CD4-positive, alpha-beta T cell (primary cell): ENCODE results near the gene GNPDA1. TPM values are rescaled to one million over a fixed set of nuclear protein-coding genes. Genes with fewer than 3 reads are reported as not detected.

Source experiments
- ATAC-seq: fragments of 200-7000 bp; cut with Tn5 transposase; one replicate; pipeline ENCODE4 v1.10.0; 2022; ENCODE audit warnings: mild to moderate bottlenecking; ENCODE audit not compliant: poor library complexity
- CTCF ChIA-PET: fragments of 350-600 bp; sonication (Branson Sonifier 250); formaldehyde crosslinking; loops from one replicate; lab custom pipeline; 2021; ENCODE audit warnings: antibody characterized with exemption, inconsistent platforms; lab: Charles Lee
- POLR2A ChIA-PET: fragments of 350-600 bp; sonication (Branson Sonifier 250); formaldehyde crosslinking; loops from one replicate; lab custom pipeline; 2021; ENCODE audit warnings: antibody characterized with exemption, inconsistent platforms; lab: Charles Lee
- DNase-seq, 14 experiments: peaks; one replicate each; pipeline ENCODE4 v3.0.0-alpha.2; 2013 to 2020; ENCODE audit warnings: mixed read lengths in 2 of 14
- H3K27ac ChIP-seq, 2 donors: one replicate each; pipeline versions ENCODE4 v1.5.1 to v1.7.0; 2013; ENCODE audit warnings: low read length in 2 of 2, low read depth in 1 of 2, mild to moderate bottlenecking in 1 of 2
- H3K27me3 ChIP-seq, 2 experiments: 1 replicate in 1 of 2; 2 replicates in 1 of 2; pipeline versions ENCODE4 v1.6.1 to v1.7.0; 2013; ENCODE audit warnings: low read length in 2 of 2, control low read depth in 1 of 2, mild to moderate bottlenecking in 1 of 2, moderate library complexity in 1 of 2; ENCODE audit not compliant: insufficient read depth in 2 of 2, control insufficient read depth in 1 of 2
- H3K36me3 ChIP-seq: one replicate; pipeline ENCODE4 v1.6.1; 2013; ENCODE audit warnings: low read length, control low read depth; ENCODE audit not compliant: insufficient read depth
- H3K4me1 ChIP-seq: one replicate; pipeline ENCODE4 v1.6.1; 2013; ENCODE audit warnings: low read length, control low read depth; ENCODE audit not compliant: insufficient read depth
- H3K4me3 ChIP-seq: one replicate; pipeline ENCODE4 v1.5.1; 2013; ENCODE audit warnings: mild to moderate bottlenecking, low read length, moderate library complexity
- H3K9me3 ChIP-seq, 2 experiments: 1 replicate in 1 of 2; 2 replicates in 1 of 2; pipeline versions ENCODE4 v1.6.1 to v1.7.0; 2013; ENCODE audit warnings: low read length in 2 of 2, mild to moderate bottlenecking in 2 of 2, control low read depth in 1 of 2, moderate library complexity in 1 of 2; ENCODE audit not compliant: control insufficient read depth in 1 of 2, insufficient read depth in 1 of 2
- H3K27ac Mint-ChIP-seq: one replicate; pipeline ENCODE4 v1.8.0; 2020; ENCODE audit warnings: mixed read lengths
- H3K27me3 Mint-ChIP-seq: one replicate; pipeline ENCODE4 v1.8.0; 2021; ENCODE audit warnings: mixed read lengths
- H3K36me3 Mint-ChIP-seq: one replicate; pipeline ENCODE4 v1.8.0; 2021; ENCODE audit warnings: low read depth, mixed read lengths
- H3K4me1 Mint-ChIP-seq: one replicate; pipeline ENCODE4 v1.8.0; 2021; ENCODE audit warnings: low read depth, mixed read lengths
- H3K4me3 Mint-ChIP-seq: one replicate; pipeline ENCODE4 v1.8.0; 2020; ENCODE audit warnings: mild to moderate bottlenecking, mixed read lengths
- H3K9me3 Mint-ChIP-seq: one replicate; pipeline ENCODE4 v1.8.0; 2020; ENCODE audit warnings: mixed read lengths
- intact Hi-C, 2 experiments: fragments of 100-400 bp; cut with DNase I in 1 of 2; cut with micrococcal nuclease in 1 of 2; formaldehyde crosslinking; loops; one replicate each; pipeline versions ENCODE4 v1.15.1 to v1.9.0; 2023 to 2025; cut with DNase I, micrococcal nuclease
- total RNA-seq, 174 experiments: library from RNA in 2 of 174; stranded (reverse) in 2 of 174; gene quantifications; one replicate each; pipeline ENCODE4 v1.2.3 and lab custom pipeline; 2021 to 2026
- TF ChIP-seq, protein P1 (sequence below): fragments of 200-600 bp; IDR thresholded peaks from one replicate; pipeline ENCODE4 v1.8.0; 2022; ENCODE audit warnings: antibody characterized with exemption, mild to moderate bottlenecking

GNPDA1 gene
- total RNA-seq, 2 experiments from 2014 or later, result 5.8 to 6.6 TPM

DNA sequence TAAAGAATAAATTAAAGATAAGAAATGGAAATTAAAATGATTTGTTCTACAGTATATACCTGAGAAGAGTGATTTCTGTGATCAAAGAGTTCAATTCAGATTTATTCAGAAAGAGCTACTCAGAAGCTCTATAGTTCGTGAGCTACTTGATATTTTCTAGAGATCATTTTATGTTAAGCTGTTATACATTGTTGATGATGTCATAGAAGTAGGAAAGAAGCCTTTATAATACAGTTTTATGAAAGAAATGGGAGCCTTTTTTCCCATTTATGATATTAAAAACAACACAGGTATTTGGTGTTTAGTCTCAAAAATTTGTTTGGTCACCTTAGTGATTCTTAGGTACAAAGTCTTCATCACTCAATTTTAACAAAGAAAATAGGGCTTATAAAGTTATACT lies 23.1 kb downstream of the GNPDA1 start:
- H3K27me3 Mint-ChIP-seq, result no peaks in the 10 kb centered on the region
- intact Hi-C loops, result loop anchor here (5.0 to 10.0 kb wide), 2 partner anchors 558 to 895 kb away; no protein-coding TSS in a partner anchor

DNA sequence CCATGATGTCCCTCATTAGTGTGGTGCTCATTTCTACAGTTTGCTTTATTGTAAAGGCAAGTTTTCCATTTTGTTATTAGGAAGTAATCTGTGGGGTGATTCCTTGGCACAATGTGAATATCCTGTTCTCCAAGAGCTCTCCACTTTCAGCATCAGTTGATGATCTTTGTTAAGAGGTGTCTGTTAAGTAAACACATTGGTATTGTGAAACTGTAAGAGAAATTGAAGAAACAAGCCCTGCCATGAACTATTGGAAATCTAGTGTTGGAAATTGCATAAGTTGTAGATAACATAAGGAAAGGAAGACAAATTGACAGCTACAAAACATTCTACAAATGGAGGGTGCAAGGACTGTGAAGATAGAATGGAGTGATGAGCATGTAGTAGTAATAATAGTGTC lies 26.8 kb downstream of the GNPDA1 start:
- no peaks in the 10 kb centered on the region for H3K9me3 ChIP-seq
- Mint-ChIP-seq H3K27ac (no peak overlapping the region), H3K27me3 (no peaks in the 10 kb centered on the region), H3K4me1 (no peaks in the 10 kb centered on the region), H3K4me3 (no peak overlapping the region), H3K9me3 (no peaks in the 10 kb centered on the region), H3K36me3 (peaks cover 86% of the 10 kb centered on the region)
- ATAC-seq (no peak), DNase-seq (no peak)
- peaks cover 71% of the 10 kb centered on the region for H3K36me3 ChIP-seq
- H3K27ac ChIP-seq, result no peak overlapping the region
- H3K4me1 ChIP-seq, result no peaks in the 10 kb centered on the region
- no peaks in the 10 kb centered on the region for H3K27me3 ChIP-seq
- no peak overlapping the region for H3K4me3 ChIP-seq
- TF ChIP-seq, protein P1, sequence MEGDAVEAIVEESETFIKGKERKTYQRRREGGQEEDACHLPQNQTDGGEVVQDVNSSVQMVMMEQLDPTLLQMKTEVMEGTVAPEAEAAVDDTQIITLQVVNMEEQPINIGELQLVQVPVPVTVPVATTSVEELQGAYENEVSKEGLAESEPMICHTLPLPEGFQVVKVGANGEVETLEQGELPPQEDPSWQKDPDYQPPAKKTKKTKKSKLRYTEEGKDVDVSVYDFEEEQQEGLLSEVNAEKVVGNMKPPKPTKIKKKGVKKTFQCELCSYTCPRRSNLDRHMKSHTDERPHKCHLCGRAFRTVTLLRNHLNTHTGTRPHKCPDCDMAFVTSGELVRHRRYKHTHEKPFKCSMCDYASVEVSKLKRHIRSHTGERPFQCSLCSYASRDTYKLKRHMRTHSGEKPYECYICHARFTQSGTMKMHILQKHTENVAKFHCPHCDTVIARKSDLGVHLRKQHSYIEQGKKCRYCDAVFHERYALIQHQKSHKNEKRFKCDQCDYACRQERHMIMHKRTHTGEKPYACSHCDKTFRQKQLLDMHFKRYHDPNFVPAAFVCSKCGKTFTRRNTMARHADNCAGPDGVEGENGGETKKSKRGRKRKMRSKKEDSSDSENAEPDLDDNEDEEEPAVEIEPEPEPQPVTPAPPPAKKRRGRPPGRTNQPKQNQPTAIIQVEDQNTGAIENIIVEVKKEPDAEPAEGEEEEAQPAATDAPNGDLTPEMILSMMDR, result no peak
- intact Hi-C loops, result no loop called here
- ChIA-PET CTCF (interaction anchor here (1.2 to 1.3 kb wide), 2 partner anchors 17 to 25 kb away, joined by 4 read pairs; partner anchors contain the start of gene RNF14), POLR2A (no interaction called here)

More for the DNA sequence above, 23.1 kb downstream of the GNPDA1 start:
- Histone ChIP-seq H3K27ac (no peak overlapping the region), H3K36me3 (peaks cover 65% of the 10 kb centered on the region), H3K9me3 (no peaks in the 10 kb centered on the region), H3K4me3 (no peak overlapping the region), H3K27me3 (no peaks in the 10 kb centered on the region), H3K4me1 (no peaks in the 10 kb centered on the region)
- CTCF ChIA-PET, result interaction anchor here (0.6 to 3.1 kb wide), 8 partner anchors 21 to 724 kb away, joined by 3 to 14 read pairs (median 4); partner anchors contain the start of genes GNPDA1 and RNF14
- POLR2A ChIA-PET, result interaction anchor here (0.5 to 1.6 kb wide), 3 partner anchors 26 to 361 kb away, joined by 3 to 4 read pairs (median 4); no protein-coding TSS in a partner anchor
- TF ChIP-seq, protein P1, result no peak
- no peak overlapping the region for H3K4me3 Mint-ChIP-seq
- H3K4me1 Mint-ChIP-seq, result peaks cover 6% of the 10 kb centered on the region
- no peak overlapping the region for H3K27ac Mint-ChIP-seq
- H3K9me3 Mint-ChIP-seq, result no peaks in the 10 kb centered on the region
- peaks cover 77% of the 10 kb centered on the region for H3K36me3 Mint-ChIP-seq
- DNase-seq (no peak), ATAC-seq (no peak)

DNA sequence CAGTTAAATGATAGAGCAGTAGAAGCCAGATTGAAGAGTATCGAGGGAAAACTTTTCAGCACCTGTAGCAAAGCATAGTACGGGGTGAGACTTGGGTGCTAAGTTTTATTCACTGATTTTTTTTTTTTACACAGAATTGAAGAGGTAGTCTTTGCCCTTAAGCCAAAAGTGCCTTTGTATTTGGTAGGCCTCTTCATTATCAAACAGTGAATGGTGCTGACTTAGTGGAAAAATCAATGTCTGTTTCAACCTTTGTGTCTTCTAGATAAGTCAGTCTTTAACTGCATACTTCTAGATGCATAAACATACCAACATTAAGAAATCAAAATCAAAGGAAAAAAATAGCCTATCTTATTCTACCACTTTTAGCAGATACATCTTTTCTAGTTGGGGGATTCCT lies 30.2 kb downstream of the GNPDA1 start:
- DNase-seq, result no peak
- Mint-ChIP-seq H3K27me3 (no peaks in the 10 kb centered on the region), H3K9me3 (no peaks in the 10 kb centered on the region), H3K4me3 (no peak overlapping the region), H3K27ac (no peak overlapping the region), H3K36me3 (peaks cover 98% of the 10 kb centered on the region), H3K4me1 (peaks cover 4% of the 10 kb centered on the region)
- no peak overlapping the region for H3K4me3 ChIP-seq
- ChIA-PET CTCF (no interaction called here), POLR2A (no interaction called here)
- H3K27ac ChIP-seq, result no peak overlapping the region
- no peaks in the 10 kb centered on the region for H3K4me1 ChIP-seq
- intact Hi-C loops, result no loop called here
- ATAC-seq, result no peak
- H3K27me3 ChIP-seq, result no peaks in the 10 kb centered on the region
- TF ChIP-seq, protein P1, result no peak
- peaks cover 84% of the 10 kb centered on the region for H3K36me3 ChIP-seq
- no peaks in the 10 kb centered on the region for H3K9me3 ChIP-seq
